ENCODE measurements around the gene VN1R2.
"Not testable (repeated sequence)": the region's sequence is repeated elsewhere in the genome, so short reads cannot be mapped to it uniquely, and the experiment has no call there.

Gene VN1R2

GRCh38 chr19:53257715-53258342, at the start of gene VN1R2:
Gene VN1R2, plus strand, starts transcription at chr19:53258292. Its CDS starts 84 bp downstream, at chr19:53258376.
- DNase-seq: not testable (repeated sequence)

- not testable (repeated sequence) for DNase-seq
Measured at GRCh38 chr19:53211554-53211953, 46.5 kb upstream of the VN1R2 start.

- DNase-seq: no peak
Measured at GRCh38 chr19:53212703-53213320, 45.3 kb upstream of the VN1R2 start.

DNA sequence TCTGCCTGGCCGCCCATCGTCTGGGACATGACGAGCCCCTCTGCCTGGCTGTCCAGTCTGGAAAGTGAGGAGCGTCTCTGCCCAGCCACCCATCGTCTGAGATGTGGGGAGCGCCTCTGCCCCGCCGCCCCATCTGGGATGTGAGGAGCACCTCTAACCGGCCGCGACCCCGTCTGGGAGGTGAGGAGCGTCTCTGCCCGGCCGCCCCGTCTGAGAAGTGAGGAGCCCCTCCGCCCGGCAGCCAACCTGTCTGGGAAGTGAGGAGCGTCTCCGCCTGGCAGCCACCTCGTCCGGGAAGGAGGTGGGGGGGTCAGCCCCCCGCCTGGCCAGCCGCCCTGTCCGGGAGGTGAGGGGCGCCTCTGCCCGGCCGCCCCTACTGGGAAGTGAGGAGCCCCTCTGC, 35.4 kb upstream of the VN1R2 start:
- not testable (repeated sequence) for DNase-seq

- no peak for DNase-seq
Measured at GRCh38 chr19:53224606-53225005, 33.5 kb upstream of the VN1R2 start.

- DNase-seq: no peak
Measured at GRCh38 chr19:53237114-53237777, 20.8 kb upstream of the VN1R2 start.

DNA sequence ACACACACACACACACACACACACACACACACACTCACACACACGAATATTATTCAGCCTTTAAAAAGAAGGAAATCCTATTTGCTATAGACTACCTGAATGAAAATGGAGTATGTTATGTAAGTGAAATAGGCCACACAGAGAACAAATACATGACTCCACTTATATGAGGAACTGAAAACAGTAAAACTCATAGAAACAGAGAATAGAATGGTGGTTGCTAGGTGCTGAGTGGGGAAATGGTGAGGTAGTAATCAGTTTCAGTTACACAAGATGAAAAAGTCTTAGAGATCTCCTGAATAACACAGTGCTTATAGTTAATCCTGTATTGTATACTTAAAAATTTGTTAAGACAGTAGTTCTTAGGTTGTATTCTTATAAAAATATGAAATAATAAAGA, 11.6 kb upstream of the VN1R2 start:
- no peak for DNase-seq

- DNase-seq: peak; percentile 75 to 83
Measured at GRCh38 chr19:53254411-53255341, 3.4 kb upstream of the VN1R2 start, which contains the start of gene ZNF677. Gene ZNF677, minus strand, starts transcription at chr19:53254873. Its CDS starts 3,323 bp downstream, at chr19:53251550.

GRCh38 chr19:53267623-53268022, 9.5 kb downstream of the VN1R2 start, which contains the start of gene VN1R4:
Gene VN1R4, minus strand, starts transcription at chr19:53267723. Its CDS starts 58 bp downstream, at chr19:53267665.
- not testable (repeated sequence) for DNase-seq

DNA sequence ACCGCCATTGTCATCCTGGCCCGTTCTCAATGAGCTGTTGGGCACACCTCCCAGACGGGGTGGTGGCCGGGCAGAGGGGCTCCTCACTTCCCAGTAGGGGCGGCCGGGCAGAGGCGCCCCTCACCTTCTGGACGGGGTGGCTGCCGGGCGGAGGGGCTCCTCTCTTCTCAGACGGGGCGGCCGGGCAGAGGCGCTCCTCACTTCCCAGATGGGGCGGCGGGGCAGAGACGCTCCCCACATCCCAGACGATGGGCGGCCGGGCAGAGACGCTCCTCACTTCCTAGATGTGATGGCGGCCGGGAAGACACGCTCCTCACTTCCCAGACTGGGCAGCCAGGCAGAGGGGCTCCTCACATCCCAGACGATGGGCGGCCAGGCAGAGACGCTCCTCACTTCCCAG, 11.8 kb downstream of the VN1R2 start:
- not testable (repeated sequence) for DNase-seq

- DNase-seq: no peak
Measured at GRCh38 chr19:53272044-53272443, 14.0 kb downstream of the VN1R2 start.

DNA sequence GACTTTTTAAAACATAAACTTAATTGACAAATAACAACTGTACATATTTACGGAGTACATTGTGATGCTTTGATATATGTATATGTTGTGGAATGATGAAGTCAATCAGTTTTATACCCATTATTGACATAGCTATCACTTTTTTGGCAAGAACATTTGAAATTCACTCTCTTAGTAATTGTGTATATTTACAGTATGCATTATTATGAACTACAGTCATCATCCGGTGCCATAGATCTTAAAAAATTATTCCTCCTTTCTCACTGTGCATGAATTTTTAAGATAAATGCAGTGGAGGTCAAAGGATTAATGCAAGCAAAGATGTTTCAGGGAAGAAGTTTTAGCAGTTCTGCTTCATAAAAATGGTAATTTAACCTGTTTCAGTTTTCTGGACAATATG, 17.4 kb downstream of the VN1R2 start:
- DNase-seq: no peak

GRCh38 chr19:53281947-53282346, 23.9 kb downstream of the VN1R2 start:
- DNase-seq: peak in 1 of 2 donors; percentile 2

GRCh38 chr19:53285087-53285486, 27.0 kb downstream of the VN1R2 start:
- DNase-seq: no peak

DNA sequence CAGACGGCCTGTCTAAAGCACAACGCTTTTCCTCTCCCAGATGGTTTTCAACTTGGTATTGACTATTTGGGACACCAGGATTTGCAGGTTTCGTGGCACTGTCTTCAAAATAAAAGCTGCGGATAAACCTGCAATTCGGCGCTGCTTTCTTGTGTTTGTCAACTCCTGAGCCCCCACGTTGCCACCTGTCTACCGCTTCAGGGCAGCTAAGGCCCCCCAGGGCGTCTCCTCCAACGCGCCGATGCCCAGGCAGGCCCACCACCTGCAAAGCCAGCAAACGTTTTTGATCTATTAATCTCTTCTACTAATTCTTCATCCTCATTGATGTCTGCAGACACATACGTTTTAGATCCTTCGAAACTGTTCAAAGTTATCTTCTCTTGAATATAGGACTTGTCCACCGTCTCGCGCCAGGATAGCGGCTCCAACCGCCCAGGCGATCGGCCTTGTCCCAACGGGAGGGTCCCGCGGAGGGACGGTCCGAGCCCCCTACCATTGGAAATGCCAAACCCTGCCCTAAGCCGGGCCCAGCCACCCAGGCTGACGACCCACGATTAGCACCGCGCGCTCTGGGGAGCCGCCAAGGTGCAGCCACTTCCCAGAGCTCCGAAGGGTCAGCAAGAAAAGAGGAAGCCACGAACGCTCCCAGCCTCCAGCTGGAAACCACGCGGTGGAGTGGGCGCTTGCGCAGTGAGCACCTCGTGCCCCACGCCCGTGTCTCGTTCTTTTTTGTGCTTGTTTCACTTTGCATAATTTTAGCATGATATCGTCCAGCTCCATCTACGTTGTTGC, 32.9 kb downstream of the VN1R2 start:
- no peak for DNase-seq

DNA sequence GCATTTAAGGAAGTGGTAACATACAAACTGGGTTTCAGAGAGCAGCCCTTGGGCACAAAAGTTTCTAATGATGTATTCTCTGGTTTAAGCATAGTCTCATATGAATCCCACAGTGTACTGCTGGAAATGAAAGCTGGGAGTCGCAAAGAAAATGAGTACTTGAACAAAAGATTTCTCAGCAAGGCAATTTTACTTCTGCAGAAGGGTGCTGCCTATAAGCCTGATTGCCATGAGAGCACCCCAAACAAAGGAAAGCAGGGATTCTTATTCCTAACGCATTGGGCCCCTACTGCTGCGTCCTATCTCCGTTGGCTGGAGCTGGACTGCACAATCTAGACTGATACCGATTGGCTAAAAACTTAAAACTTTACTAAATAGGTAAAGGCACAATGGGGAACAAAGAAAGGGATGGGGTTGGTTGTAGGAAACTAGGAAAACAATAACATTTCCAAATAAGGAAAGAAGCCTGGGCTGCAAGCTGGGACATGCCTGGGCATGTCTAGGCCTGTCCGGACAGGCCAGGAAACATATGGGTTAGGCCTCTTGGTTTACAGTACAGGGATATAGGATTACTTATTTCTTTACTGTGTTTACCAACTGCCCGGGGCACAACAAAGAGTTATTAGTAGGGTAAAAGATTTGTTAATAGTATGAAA, 36.8 kb downstream of the VN1R2 start:
- DNase-seq: no peak

- not testable (repeated sequence) for DNase-seq
Measured at GRCh38 chr19:53301341-53301740, 43.2 kb downstream of the VN1R2 start.

DNA sequence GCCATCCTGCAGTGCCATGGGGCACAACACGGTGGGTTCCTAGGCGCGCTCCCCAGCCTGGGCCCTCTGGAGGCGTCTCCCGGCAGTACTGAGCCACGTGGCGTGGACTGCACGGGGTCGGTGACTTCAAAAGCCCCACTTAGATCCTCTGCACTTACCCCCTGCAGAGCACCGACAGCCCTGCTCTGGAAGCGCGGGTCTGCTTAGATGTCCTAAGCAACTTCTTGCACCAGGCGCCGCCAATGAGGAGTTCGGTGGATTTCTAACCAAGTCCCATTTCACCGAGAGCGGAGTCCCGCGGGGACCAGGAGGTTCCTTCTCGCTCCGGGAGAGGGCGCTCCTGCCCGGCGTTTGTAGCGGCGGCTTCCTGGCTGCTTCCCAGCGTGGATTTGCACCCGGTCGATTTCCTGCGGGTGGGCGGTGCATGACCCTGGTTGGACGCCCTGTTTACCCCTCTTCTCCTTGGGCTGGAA, 50.3 kb downstream of the VN1R2 start:
- DNase-seq: no peak

Data from activated CD4-positive, alpha-beta T cell treated with anti-CD3 and anti-CD28 coated beads for 4 hours (primary cell).